ENCODE measurements around the gene ZBTB16.

Gene ZBTB16

DNA sequence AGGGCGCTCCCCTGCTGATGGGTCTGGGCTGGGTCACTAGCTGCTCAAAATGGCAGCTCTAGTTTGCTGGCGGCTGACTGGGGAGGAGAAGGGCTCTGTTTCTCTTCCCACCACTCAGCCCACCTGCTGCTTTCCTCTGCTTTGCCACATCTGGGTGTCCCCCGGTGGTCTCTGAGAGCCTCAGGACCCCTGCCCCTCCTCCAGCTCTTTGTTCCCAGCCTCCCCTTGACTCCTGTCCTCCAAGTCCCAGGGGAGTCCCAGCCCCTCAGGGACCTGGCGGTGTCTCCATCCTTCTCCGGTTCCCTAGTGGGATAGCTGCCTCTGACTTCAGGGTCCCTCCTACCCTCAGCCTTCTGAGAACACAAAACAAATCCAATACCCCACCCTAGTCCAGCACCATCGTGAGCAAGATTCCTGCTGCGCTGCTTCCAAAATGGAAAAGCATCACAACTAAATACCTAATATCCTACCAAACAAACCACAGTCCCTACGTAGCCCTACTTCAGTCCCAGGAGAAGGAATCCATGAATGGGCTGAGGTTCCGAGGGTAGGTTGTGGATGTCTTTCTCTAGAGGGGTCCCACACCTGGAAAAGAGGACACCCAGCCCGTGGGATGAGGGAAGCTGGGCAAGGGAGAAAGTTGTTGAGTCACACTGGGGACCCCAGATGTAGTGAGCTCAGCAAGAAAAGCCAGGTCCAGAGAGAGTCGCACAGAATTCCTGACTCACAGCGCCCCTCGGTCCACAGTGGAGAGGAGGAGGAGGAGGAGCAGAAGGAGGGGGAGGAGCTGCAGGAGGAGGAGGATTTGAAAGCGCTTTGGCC is 191.7 kb downstream of the ZBTB16 start:
- DNase-seq, result no peak

DNA sequence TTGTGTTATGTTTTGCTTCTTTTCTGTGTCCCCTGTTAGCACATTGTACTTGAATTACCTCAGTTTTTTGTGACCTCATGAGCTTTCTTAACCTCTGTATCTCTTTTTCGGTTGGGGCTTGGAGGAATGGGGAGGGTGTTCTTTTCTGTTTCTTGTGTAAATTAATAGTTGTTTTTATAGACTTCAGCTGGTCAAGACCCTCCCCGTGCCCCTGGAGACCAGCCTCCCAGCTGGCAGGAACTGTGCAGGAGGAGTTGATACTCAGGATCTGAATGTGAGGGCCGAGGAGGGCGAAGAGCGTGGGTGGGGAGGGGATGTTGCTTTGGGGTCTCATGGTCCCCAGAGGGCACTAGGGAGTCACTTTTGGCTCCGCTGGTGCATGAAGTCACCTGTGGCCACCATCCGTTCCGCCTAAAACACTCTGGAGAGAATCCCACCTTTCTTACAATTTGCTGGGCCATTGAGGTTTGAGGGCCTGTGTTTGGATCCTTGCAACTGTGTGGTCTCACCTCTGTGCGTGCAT is 192.4 kb downstream of the ZBTB16 start:
- no peak for DNase-seq

DNA sequence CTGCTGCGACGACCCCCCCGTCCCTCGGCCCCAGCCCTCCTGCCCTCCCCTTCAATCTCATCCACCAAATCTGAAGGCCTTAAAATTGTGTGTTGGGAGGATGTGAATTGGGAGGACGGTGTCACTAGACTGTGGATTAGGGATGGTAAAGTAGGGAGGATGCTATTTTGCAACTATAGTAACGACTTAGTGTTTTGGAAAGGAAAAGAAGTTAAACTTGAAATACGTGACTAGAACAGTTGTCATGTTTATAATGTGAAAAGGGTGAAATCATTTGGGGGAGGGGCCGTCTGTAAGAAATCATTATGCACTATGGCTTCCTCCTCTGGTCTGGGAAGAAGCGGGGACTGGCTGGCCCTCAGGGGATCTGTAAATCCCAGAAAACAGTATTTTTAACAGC is 193.3 kb downstream of the ZBTB16 start:
- DNase-seq, result no peak

DNA sequence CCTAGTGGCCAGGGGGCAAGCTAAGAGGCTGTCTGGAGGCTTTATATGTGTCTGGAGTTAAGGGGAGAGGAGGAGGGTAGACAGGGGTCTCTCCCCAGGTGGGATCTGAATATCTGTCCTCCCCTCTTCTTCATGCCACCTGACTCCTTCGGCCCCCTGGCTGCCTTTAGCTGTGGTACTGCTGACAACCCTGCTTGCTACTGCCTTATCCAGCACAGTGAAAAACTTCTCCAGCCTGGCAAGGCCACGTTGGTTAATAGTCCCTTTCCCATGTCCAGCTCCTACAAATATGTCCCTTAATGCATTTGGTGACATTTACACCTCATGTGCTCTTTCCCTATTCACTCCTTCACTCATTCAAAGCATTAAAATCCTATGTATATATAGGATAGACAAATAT is 194.3 kb downstream of the ZBTB16 start:
- no peak for DNase-seq

DNA sequence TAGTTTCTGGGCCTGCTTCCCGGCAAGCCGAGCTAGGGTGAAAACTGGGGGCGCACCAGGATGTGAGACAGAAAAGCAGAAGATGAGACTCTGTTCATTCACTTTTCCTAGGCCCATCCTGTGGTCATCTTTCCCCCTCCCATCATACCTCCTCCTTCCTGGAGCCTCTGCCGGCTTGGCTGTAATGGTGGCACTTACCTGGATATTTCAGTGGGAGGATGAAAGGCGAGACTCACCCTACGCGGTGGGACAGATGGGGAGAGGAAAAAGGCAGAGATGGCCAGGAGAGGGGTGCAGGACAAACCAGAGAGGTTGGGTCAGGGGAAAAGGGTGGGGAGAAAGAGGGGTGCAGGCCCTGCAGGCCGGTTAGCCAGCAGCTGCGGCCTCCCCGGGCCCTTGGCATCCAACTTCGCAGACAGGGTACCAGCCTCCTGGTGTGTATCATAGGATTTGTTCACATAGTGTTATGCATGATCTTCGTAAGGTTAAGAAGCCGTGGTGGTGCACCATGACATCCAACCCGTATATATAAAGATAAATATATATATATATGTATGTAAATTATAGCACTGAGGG is 195.1 kb downstream of the ZBTB16 start:
- no peak for DNase-seq

DNA sequence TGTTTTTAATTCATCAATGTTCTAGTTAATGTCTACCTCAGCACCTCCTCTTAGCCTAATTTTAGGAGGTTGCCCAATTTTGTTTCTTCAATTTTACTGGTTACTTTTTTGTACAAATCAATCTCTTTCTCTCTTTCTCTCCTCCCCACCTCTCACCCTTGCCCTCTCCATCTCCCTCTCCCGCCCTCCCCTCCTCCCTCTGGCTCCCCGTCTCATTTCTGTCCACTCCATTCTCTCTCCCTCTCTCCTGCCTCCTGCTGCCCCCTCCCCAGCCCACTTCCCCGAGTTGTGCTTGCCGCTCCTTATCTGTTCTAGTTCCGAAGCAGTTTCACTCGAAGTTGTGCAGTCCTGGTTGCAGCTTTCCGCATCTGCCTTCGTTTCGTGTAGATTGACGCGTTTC is 195.8 kb downstream of the ZBTB16 start:
- no peak for DNase-seq

DNA sequence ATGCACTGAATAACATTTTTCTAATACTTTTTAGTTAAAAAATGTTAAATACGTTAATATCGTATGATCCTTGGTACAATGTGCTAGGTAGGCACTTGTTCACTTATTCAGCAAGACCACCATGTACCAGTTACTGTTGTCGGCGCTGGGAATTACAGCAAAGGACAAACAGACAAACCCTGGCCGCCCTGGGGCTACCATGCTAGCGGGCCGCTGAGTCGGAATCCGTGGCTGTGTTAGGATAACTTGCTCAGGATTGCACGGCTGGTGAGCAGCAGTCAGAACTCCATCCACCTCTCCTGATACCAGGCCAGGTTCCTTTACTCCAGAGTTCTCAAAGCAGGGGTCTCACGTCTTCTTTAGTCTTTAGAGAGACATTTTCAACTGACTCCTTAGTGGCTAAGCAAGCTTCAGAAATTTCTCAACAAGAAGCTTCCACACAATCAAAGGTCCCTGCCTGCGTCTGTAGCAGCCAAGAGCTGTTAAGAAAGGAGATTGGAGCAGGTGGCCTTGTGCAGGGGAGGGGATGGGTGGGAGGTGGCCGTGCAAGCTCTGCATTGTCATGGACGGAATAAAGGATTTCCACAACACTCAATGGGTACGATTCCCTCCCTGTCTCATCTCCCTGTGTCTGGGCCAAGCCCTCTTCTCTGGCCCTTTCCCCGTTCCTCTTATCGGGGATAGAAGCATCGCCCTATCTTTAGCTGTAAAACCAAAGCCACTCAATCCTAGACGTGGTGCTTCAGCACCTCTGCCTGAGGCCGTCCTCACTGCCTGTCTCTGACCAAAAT is 196.9 kb downstream of the ZBTB16 start:
- DNase-seq, result no peak

DNA sequence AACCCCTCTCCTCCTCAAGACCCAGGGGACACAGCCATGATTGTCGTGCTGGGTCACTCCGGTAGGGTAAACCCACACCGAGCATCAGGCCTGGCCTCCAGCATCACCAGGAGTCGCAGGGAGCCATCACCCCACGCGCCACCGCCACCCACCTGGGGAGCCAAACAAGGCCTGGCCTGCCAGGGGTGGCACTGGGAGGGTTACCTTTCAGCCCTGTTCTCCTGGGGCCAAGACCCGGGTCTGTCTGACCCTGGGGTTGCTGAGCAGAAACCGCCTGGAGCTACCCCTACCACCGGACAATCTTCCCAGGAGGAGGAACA is 197.4 kb downstream of the ZBTB16 start:
- no peak for DNase-seq

DNA sequence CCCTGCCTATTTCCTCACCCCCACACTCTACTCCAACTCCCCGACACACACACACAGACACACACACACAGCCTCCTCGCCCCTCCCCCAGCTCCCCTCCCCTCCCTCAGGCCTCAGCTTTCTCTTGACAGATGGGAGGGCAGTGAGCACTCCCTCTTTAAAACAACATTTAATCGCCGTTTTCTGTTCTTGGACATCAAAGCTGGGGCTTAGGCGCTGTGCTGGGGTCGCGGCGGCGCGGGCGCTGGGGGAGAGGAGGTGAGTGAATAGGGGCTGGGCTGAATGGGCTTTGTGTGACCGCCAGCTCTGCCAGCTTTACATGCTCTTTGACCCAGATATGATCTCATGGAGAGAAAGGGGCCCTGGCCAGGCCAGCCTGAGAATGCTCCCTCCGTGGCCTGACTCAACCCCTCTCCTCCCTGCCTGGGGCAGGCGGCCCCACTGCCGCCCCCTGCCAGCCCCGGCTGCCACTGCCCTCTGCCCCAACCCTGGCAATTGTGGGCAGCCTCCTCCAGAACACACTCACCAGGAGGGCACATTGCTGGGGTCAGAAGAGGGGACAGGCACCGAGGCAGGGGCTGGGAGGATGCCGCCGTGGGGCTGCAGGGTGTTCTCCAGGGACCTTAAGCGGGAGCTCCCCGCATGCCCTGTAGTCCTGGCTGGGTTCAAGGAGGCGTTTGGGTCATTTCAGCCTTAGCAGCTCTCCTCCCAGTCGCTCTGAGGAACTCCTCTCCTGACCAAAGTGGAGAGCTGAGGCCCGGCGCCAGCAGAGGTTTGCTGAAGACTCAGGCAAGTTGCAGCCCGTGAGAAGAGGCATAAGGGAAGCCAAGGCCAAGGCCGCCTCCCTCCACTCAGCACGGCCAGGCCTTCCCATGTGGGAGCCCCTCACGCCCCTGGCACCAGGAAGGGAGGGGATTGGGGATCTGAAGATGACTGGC is 198.4 kb downstream of the ZBTB16 start:
- DNase-seq, result no peak

DNA sequence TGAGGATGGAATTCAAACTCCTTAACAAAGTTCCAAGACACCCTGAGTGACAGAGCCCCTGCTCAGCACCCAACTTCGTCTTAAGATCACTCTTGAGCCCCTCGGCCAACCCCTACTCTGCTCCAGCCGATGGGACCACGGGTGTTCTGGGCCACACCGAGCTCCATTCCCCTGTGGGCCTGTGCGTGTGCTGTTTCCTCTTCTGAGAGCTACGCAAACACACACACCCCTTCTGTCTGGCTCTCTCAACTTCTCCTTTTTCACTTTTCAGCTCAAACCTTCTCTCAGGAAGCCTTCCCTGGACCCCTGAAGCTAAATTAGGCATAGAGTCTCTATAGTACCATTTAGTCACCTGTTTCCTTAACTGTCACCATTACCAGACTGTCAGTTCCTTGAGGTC is 199.2 kb downstream of the ZBTB16 start:
- no peak for DNase-seq

DNA sequence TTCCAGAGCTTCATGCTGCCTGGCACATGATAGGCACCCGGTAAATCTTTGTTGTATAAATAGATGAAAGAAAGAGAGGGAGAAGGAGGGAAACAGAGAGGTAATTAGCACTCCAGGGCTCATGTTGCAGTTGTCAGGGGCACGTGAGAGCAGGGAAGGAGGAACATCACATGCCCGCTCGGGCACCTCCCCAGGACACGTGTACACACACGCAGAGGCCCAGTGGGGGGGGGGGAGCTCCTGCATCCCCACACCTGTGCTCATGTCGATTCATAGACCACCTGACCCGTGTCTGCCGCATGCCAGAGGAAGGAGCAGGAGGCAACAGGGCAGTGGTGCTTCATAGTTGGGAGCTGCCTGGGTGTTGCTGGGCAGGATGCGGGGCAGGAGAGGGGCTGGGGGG is 199.6 kb downstream of the ZBTB16 start:
- no peak for DNase-seq

DNA sequence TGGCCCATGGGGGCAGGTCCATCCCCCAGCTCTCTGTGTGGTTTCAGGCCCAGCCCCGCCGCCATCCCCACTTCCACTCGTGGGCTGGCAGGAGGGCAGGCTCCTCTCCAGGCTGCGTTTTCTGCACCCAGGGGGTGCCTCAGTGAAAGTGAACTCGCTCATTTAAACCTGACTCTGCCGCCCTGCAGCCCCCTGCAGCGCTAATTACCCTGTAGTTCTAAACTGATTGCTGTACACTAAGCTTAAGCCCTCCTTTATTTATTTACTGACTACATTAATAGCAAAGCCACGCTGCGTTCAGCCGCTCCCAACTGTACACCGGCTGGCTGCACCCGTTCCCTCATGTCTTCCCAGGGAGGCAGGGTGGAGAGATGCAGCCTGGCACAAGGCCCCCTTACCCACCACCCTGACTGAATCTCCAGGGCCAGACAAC is 200.1 kb downstream of the ZBTB16 start:
- no peak for DNase-seq

DNA sequence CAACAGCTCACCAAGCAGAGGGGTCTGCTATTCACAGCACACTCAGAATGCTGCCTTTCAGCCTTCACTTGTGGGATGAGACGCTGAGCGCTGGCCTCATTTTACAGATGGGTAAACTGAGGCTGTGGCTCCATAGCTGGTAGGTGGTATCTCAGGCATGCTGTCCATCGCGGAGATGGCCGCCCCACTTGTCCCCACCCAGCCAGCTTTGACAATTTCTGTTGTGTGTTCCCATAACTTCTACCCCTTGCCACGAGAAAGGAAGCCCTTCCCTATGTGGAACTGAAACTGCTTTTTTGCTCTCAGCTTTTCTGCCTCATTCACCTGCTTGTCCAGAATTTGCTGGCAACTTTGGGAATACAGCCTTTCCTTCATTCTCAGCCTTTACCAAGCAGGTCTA is 200.6 kb downstream of the ZBTB16 start:
- DNase-seq, result no peak

DNA sequence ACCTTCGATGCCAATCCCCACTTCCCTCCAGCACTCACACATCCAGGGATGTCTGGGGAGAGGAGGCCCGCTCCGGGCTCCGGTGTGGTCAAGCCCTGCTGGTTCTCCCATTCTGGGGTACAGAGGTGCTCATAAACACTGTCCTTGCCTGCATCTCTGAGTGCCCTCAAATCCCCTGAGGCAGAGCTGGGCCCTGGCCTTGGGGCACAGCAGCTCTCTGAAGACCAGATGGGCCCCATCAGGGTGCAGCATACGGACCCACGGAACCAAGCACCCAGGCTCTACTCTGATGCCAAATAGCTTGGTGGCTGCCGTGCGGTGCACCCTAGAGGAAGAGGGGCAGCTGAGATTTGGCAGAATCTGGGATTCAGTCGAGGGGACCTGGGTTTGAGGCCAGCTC is 201.0 kb downstream of the ZBTB16 start:
- DNase-seq, result no peak

DNA sequence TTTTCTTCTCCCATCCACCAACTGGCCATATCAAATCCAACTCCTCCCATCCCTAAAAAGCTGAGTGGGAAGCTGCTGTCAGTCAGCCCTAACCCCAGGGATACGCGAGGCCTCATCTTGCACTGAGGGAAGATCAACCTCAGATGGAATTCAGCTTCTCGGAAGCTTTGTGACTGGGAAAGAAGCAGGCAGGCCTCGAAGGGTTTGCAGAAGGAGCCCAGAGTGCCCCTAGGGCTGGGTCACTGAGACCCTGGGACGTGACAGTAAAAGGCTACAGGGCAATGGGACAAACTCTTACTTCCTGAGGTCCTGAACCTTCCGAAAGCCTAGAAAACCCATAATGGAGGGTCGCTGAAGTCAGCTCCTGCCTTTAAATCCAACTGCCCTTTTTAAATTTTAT is 202.3 kb downstream of the ZBTB16 start:
- no peak for DNase-seq

DNA sequence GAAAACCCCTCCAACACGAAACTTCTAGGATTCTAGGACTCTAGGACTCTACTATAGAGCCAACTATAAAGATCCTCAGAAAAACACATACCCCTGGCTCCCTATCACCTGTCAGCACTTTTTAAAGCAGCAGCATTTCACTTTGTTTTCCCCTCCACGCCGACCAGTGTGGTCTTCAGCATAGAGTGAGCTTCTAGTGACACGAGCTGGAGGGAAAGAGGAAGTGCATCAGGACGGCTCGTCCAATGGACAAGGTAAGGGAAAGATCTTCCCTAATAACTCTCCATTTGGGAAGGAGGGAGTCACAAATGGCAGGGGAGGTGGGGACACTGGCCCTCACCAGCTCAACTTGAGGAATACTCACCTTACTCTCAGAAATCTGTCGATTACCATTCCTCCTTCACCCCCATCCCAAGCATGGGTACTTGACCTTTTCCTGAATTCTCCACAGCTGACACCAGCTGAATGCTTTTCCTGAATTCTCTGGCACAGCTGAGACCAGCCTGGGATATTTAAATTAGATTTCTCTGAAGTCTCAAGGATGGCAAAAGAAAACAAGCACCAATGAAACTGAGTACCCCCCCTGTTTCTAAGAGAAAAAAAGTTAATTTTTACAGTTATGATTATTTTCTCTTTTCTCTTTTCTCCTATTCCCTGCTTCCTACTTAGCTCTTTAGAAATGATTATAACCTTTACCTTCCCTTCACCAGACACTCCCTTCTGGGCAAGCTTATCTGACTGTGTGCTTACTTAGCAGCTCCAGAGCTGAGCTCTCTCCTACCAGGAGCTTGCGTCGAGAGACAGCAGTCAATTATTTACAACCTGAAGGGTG is 203.4 kb downstream of the ZBTB16 start:
- no peak for DNase-seq

DNA sequence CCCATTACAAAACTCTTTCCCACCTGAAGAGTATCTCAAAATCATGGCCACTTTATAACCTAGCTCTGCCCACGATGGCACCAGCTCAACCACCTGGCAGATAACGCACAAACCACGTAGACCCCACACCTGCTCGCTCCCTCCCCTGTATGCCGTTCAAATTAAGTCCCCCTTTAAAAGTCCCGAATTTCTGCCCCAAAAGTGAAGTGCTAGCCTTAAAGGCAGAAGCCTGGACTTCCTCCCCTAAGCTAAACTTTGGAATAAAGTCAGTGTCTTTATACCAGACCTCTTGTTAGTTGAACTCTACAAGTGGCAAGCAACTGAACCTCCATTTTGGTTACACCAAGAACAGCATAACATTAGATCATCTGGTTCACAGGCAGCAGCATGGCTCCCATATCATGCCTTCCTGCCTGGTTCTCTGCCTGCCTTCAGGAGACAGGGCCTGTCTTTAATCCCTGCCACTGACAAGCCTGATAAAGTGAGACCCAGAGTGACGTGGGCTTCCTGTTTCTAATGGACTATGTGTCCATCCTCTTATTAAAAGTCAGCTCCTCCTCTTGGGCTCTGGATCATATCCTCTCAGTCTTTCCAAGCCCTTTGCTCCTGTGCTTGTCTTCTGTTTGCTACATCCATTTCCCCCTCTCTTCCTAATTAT is 204.1 kb downstream of the ZBTB16 start:
- DNase-seq, result no peak

DNA sequence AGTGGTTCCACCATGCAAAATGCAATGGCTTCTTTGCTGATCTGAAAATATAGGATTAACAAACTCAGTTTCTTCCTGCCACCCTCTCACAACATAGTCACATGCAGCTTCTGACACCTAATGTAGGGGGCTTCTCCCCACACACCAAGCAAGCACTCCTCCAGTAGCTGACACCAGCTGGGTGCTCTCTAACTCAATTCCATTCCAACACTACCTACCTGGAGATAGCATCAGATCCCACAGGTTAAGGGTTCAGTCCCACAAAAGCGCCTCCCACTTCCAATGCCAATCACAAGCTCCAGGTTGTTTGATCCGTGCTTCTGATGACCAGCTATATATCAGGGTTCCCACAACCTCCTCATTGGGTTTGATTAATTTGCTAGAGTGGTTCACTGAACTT is 204.9 kb downstream of the ZBTB16 start:
- no peak for DNase-seq

DNA sequence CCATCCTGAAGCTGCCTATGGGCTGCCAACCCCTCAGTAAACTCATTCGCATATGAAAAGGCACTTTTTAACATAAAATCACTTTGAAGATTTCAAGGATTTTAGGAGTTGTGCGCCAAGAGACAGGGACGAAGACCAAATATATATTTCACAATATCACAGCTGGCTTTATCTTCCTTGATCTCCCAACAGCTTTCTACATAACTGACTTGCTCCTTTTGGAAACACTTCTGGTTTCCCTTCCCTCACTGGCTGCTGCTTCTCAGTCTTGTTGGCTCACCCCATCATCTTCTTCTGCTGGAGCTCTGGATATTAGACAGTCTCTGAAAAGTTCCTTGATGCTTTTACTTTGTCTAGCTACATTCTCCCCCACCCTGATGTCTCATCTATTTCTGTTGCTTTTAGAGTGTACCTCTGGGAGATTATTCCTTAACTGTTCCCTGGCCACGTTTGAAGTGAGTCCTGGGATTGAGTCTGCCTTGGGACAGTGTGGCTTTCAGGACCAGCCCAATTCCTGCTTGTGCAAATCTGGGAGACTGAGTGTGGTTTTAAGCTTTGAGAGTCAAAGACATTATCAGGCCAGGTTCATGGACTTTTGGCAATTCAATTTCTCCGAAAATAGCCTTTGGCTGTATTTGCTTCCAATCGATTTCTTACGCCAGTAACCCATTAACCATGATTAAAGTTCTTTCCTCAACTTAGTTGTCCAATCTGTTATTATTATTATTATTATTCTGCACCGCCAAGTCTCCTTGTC is 205.8 kb downstream of the ZBTB16 start:
- DNase-seq, result no peak

DNA sequence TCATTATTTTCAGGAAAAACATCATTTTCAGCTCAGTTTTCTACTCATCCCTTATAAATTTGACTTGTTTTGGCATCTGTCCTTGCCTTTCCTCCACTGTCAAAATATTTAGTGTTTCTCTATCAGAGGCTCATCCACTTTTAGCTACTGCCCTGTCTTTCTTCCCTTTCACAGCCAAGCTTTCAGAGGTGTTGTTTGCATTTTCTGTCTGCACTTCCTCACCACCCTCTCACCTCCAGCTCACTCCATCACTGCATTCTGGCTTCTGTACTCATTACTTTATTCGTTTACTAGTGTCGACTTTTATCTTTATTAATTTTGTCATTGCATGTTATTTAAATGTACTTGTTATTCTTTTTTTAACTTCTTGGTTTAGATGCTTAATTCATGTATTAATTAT is 210.0 kb downstream of the ZBTB16 start:
- no peak for DNase-seq

All from activated CD4-positive, CD25-positive, alpha-beta regulatory T cell (primary cell).